Stimulated activated CD8-positive, alpha-beta memory T cell treated with anti-CD3 and anti-CD28 coated beads, Interleukin-4, amount 100 ng/mL, for 48 hours (primary cell): Measurements from ENCODE around the gene DNAH5.
"Not testable (repeated sequence)": the region's sequence is repeated elsewhere in the genome, so short reads cannot be mapped to it uniquely, and the experiment has no call there.

ENCODE experiments used
- DNase-seq: peaks from one replicate; pipeline ENCODE4 v3.0.0-alpha.2; 2020

Gene DNAH5

GRCh38 chr5:13944560-13945199 is at the start of gene DNAH5:
DNAH5 (minus strand) TSS chr5:13944688; CDS start chr5:13944438, 250 bp downstream.
- no peak for DNase-seq

GRCh38 chr5:13993926-13994325 is 49.4 kb upstream of the DNAH5 start:
- DNase-seq: no peak

GRCh38 chr5:13992795-13993194 is 48.3 kb upstream of the DNAH5 start:
- no peak for DNase-seq

- DNase-seq: no peak
Observed at GRCh38 chr5:13991365-13991764, 46.9 kb upstream of the DNAH5 start.

- DNase-seq: no peak
Observed at GRCh38 chr5:13990896-13991295, 46.4 kb upstream of the DNAH5 start.

GRCh38 chr5:13989832-13990231 is 45.3 kb upstream of the DNAH5 start:
- no peak for DNase-seq

- peak; percentile 47 for DNase-seq
Observed at GRCh38 chr5:13987843-13988464, 43.5 kb upstream of the DNAH5 start.

- no peak for DNase-seq
Observed at GRCh38 chr5:13985731-13986418, 41.4 kb upstream of the DNAH5 start.

GRCh38 chr5:13984888-13985287 is 40.4 kb upstream of the DNAH5 start:
- not testable (repeated sequence) for DNase-seq

- no peak for DNase-seq
Observed at GRCh38 chr5:13976867-13977830, 32.7 kb upstream of the DNAH5 start.

GRCh38 chr5:13976223-13976622 is 31.7 kb upstream of the DNAH5 start:
- DNase-seq: no peak

- DNase-seq: no peak
Observed at GRCh38 chr5:13975246-13975645, 30.8 kb upstream of the DNAH5 start.

- no peak for DNase-seq
Observed at GRCh38 chr5:13973724-13974123, 29.2 kb upstream of the DNAH5 start.

GRCh38 chr5:13972029-13972428 is 27.5 kb upstream of the DNAH5 start:
- no peak for DNase-seq

- no peak for DNase-seq
Observed at GRCh38 chr5:13957032-13957645, 12.7 kb upstream of the DNAH5 start.

GRCh38 chr5:13956471-13956870 is 12.0 kb upstream of the DNAH5 start:
- DNase-seq: no peak

GRCh38 chr5:13955896-13956295 is 11.4 kb upstream of the DNAH5 start:
- DNase-seq: no peak

GRCh38 chr5:13946111-13946510 is 1.6 kb upstream of the DNAH5 start:
- DNase-seq: no peak

- DNase-seq: no peak
Observed at GRCh38 chr5:13945271-13945670, 783 bp upstream of the DNAH5 start.

- no peak for DNase-seq
Observed at GRCh38 chr5:13943676-13944075, 812 bp downstream of the DNAH5 start.

- DNase-seq: no peak
Observed at GRCh38 chr5:13941468-13941867, 3.0 kb downstream of the DNAH5 start.

- no peak for DNase-seq
Observed at GRCh38 chr5:13939638-13940037, 4.8 kb downstream of the DNAH5 start.

GRCh38 chr5:13934921-13935320 is 9.6 kb downstream of the DNAH5 start:
- DNase-seq: no peak
